Muscle layer of colon (tissue), 2 donors: ENCODE data around the gene SYVN1.

ENCODE experiments used
- H3K27ac ChIP-seq: one replicate; pipeline ENCODE4 v1.7.0; 2013; ENCODE audit warnings: low read depth, mild to moderate bottlenecking, low read length, moderate library complexity
- H3K27me3 ChIP-seq, 2 donors: one replicate each; pipeline ENCODE4 v1.7.0; 2013; ENCODE audit warnings: low read length in 2 of 2, mild to moderate bottlenecking in 2 of 2; ENCODE audit not compliant: insufficient read depth in 2 of 2, control insufficient read depth in 1 of 2
- H3K36me3 ChIP-seq: one replicate; pipeline ENCODE4 v1.7.0; 2013; ENCODE audit warnings: mild to moderate bottlenecking, low read length; ENCODE audit not compliant: insufficient read depth
- H3K4me1 ChIP-seq: one replicate; pipeline ENCODE4 v1.7.0; 2013; ENCODE audit warnings: mild to moderate bottlenecking, low read length; ENCODE audit not compliant: insufficient read depth
- H3K4me3 ChIP-seq, 2 donors: one replicate each; pipeline ENCODE4 v1.7.0; 2013; ENCODE audit warnings: low read length in 2 of 2, low read depth in 1 of 2, mild to moderate bottlenecking in 1 of 2, moderate library complexity in 1 of 2
- H3K9ac ChIP-seq: one replicate; pipeline ENCODE4 v1.7.0; 2013; ENCODE audit warnings: low read length
- H3K9me3 ChIP-seq: one replicate; pipeline ENCODE4 v1.7.0; 2013; ENCODE audit warnings: mild to moderate bottlenecking, low read length
- donor health status: abdominal sarcoma.
- donor health status: Adenocarcinoma of cecum.

Gene SYVN1

GRCh38 chr11:65114538-65115171, 19.7 kb downstream of the SYVN1 start:
- H3K27ac ChIP-seq: no peak overlapping the region
- no peaks in the 10 kb centered on the region for H3K9me3 ChIP-seq
- H3K9ac ChIP-seq: no peak overlapping the region
- H3K4me1 ChIP-seq: peaks cover 43% of the 10 kb centered on the region
- H3K36me3 ChIP-seq: peaks cover 11% of the 10 kb centered on the region
- H3K4me3 ChIP-seq: no peak overlapping the region
- peaks cover 0 to 6% of the 10 kb centered on the region in 2 donors for H3K27me3 ChIP-seq

- Histone ChIP-seq H3K4me1 (peaks cover 43% of the 10 kb centered on the region), H3K4me3 (no peak overlapping the region), H3K27me3 (peaks cover 0 to 6% of the 10 kb centered on the region in 2 donors), H3K9me3 (no peaks in the 10 kb centered on the region), H3K36me3 (peaks cover 13% of the 10 kb centered on the region), H3K27ac (no peak overlapping the region), H3K9ac (no peak overlapping the region)
Observed at GRCh38 chr11:65113839-65114238, 20.5 kb downstream of the SYVN1 start.

- Histone ChIP-seq H3K27ac (no peak overlapping the region), H3K9me3 (no peaks in the 10 kb centered on the region), H3K4me1 (peaks cover 43% of the 10 kb centered on the region), H3K36me3 (peaks cover 11% of the 10 kb centered on the region), H3K9ac (no peak overlapping the region), H3K27me3 (peaks cover 0 to 6% of the 10 kb centered on the region in 2 donors), H3K4me3 (peak overlapping the region in 1 of 2 donors; percentile 63)
Observed at GRCh38 chr11:65113361-65113756, 21.0 kb downstream of the SYVN1 start.

GRCh38 chr11:65112546-65113360, 21.6 kb downstream of the SYVN1 start:
- Histone ChIP-seq H3K9ac (peak overlapping the region; percentile 44), H3K9me3 (no peaks in the 10 kb centered on the region), H3K4me3 (peak overlapping the region; percentile 63 to 66), H3K36me3 (peaks cover 10% of the 10 kb centered on the region), H3K27ac (peak overlapping the region; percentile 59), H3K4me1 (peaks cover 43% of the 10 kb centered on the region), H3K27me3 (peaks cover 0 to 6% of the 10 kb centered on the region in 2 donors)

- H3K4me1 ChIP-seq: peaks cover 42% of the 10 kb centered on the region
- H3K9me3 ChIP-seq: no peaks in the 10 kb centered on the region
- peak within 1 kb of the TSS; percentile 59 for H3K27ac ChIP-seq
- peaks cover 10% of the 10 kb centered on the region for H3K36me3 ChIP-seq
- peak within 1 kb of the TSS; percentile 63 to 66 for H3K4me3 ChIP-seq
- H3K9ac ChIP-seq: peak within 1 kb of the TSS; percentile 44
- peaks cover 0 to 6% of the 10 kb centered on the region in 2 donors for H3K27me3 ChIP-seq
Observed at GRCh38 chr11:65111744-65112545, 22.4 kb downstream of the SYVN1 start, which contains the start of gene TM7SF2. TM7SF2 (plus strand) TSS chr11:65111872; CDS start chr11:65112016, 144 bp downstream.

GRCh38 chr11:65111159-65111743, 23.1 kb downstream of the SYVN1 start:
- H3K4me1 ChIP-seq: peaks cover 35% of the 10 kb centered on the region
- peaks cover 0 to 6% of the 10 kb centered on the region in 2 donors for H3K27me3 ChIP-seq
- H3K9ac ChIP-seq: no peak overlapping the region
- H3K9me3 ChIP-seq: no peaks in the 10 kb centered on the region
- H3K4me3 ChIP-seq: no peak overlapping the region
- peak overlapping the region; percentile 35 for H3K27ac ChIP-seq
- H3K36me3 ChIP-seq: peaks cover 10% of the 10 kb centered on the region

GRCh38 chr11:65110354-65110861, 23.9 kb downstream of the SYVN1 start:
- no peak overlapping the region for H3K9ac ChIP-seq
- no peak overlapping the region for H3K4me3 ChIP-seq
- peaks cover 0 to 6% of the 10 kb centered on the region in 2 donors for H3K27me3 ChIP-seq
- H3K27ac ChIP-seq: peak overlapping the region; percentile 58
- H3K9me3 ChIP-seq: no peaks in the 10 kb centered on the region
- H3K36me3 ChIP-seq: peaks cover 16% of the 10 kb centered on the region
- H3K4me1 ChIP-seq: peaks cover 31% of the 10 kb centered on the region

- Histone ChIP-seq H3K4me1 (peaks cover 31% of the 10 kb centered on the region), H3K9me3 (no peaks in the 10 kb centered on the region), H3K36me3 (peaks cover 23% of the 10 kb centered on the region), H3K27ac (no peak overlapping the region), H3K9ac (no peak overlapping the region), H3K4me3 (no peak overlapping the region), H3K27me3 (peaks cover 0 to 6% of the 10 kb centered on the region in 2 donors)
Observed at GRCh38 chr11:65109231-65110198, 24.8 kb downstream of the SYVN1 start.

GRCh38 chr11:65108469-65109123, 25.7 kb downstream of the SYVN1 start:
- Histone ChIP-seq H3K36me3 (peaks cover 24% of the 10 kb centered on the region), H3K4me1 (peaks cover 29% of the 10 kb centered on the region)

More at GRCh38 chr11:65108469-65109123, 25.7 kb downstream of the SYVN1 start:
- H3K27me3 ChIP-seq: peaks cover 0 to 6% of the 10 kb centered on the region in 2 donors
- no peak overlapping the region for H3K4me3 ChIP-seq
- no peaks in the 10 kb centered on the region for H3K9me3 ChIP-seq
- H3K9ac ChIP-seq: no peak overlapping the region
- H3K27ac ChIP-seq: no peak overlapping the region
